ENCODE measurements around the gene FAIM2. TPM values are rescaled to one million over a fixed set of nuclear protein-coding genes. Genes with fewer than 3 reads are reported as not detected.

The FAIM2 gene
- polyA plus RNA-seq, 1 donor from 2014 or later = 5.3 TPM

DNA sequence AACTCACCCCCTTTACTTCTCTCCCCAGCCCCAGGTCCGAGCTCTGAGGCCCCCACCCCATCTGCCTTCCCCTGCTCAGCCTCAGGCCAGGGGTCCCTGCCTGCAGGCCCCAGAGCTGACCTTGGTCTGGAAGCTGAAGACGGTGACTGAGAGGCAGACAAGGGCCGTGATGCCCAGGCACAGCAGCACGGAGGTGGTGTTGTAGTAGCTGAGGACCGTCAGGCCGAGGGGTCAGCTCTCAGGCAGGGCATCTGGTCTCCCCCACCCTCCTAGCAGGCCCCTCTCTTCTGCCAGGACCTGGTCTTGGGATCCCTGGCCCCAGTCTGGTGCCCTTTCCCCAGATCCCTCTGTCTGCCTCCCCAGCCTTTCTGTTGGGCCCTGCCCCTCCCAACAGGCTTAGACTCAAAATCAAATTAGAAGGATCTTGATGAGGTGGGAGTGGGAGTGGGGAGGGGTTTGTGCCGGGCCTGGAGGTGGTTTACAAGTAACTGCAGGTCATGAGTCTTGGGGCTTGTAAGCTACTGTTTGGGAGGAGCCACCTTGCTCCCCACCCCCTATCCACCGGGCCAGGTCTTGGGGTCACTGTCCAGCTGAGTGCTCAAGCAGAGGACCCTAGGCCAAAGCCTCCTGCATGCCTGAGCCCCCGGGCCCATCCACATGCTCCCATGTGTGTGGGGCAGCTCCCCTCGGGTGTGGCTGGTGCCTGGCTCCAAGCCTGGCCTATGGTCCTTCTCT lies 14.2 kb downstream of the FAIM2 start:
- no peaks in the 10 kb centered on the region for H3K9me3 ChIP-seq (ENCODE audit: low read length)
- no peaks in the 10 kb centered on the region for H3K9me2 ChIP-seq (ENCODE audit: insufficient read depth, low read length)
- no peaks in the 10 kb centered on the region for H3K27me3 ChIP-seq (ENCODE audit: insufficient read depth, low read depth, low read length)
- H3K79me2 ChIP-seq (replicated peaks; ENCODE audit: insufficient read depth, low read length) = no peaks in the 10 kb centered on the region
- no peak overlapping the region for H3K9ac ChIP-seq (ENCODE audit: low read length)
- TF ChIP-seq TAF1 (IDR thresholded peaks at IDR 0.05; ENCODE audit: low read depth) (no peak), REST (IDR thresholded peaks at IDR 0.05; ENCODE audit: borderline replicate concordance) (no peak), EP300 (conservative IDR thresholded peaks at IDR 0.05; ENCODE audit: poor library complexity, severe bottlenecking) (no peak), POLR2AphosphoS5 (IDR thresholded peaks at IDR 0.05) (no peak), CTCF (IDR thresholded peaks at IDR 0.05; ENCODE audit: poor library complexity, severe bottlenecking) (no peak), RAD21 (conservative IDR thresholded peaks at IDR 0.05) (no peak), SMC3 (conservative IDR thresholded peaks at IDR 0.05; ENCODE audit: poor library complexity) (no peak), MXI1 (conservative IDR thresholded peaks at IDR 0.05; ENCODE audit: poor library complexity, severe bottlenecking) (no peak), EZH2 (IDR thresholded peaks at IDR 0.05; ENCODE audit: borderline replicate concordance, insufficient read depth, low read length, poor library complexity, severe bottlenecking) (no peak)
- H4K20me1 ChIP-seq (ENCODE audit: insufficient read depth) = no peaks in the 10 kb centered on the region
- no peak overlapping the region for H3K4me2 ChIP-seq (ENCODE audit: low read length)
- H3K27ac ChIP-seq (ENCODE audit: low read length) = no peak overlapping the region
- no peak overlapping the region for H2AFZ ChIP-seq (ENCODE audit: low read depth, low read length)
- H3K36me3 ChIP-seq (ENCODE audit: insufficient read depth, low read length) = no peaks in the 10 kb centered on the region
- H3K4me3 ChIP-seq (ENCODE audit: low read length) = no peak overlapping the region
- no peaks in the 10 kb centered on the region for H3F3A ChIP-seq (ENCODE audit: insufficient read depth, low read length, poor library complexity, severe bottlenecking)

- Histone ChIP-seq H2AFZ (ENCODE audit: low read depth, low read length) (no peak overlapping the region), H3K4me2 (ENCODE audit: low read length) (no peak overlapping the region), H3K4me3 (ENCODE audit: low read length) (no peak overlapping the region), H3K36me3 (ENCODE audit: insufficient read depth, low read length) (no peaks in the 10 kb centered on the region), H3K27ac (ENCODE audit: low read length) (no peak overlapping the region), H3K79me2 (replicated peaks; ENCODE audit: insufficient read depth, low read length) (no peaks in the 10 kb centered on the region), H3K9me2 (ENCODE audit: insufficient read depth, low read length) (no peaks in the 10 kb centered on the region), H3K27me3 (ENCODE audit: insufficient read depth, low read depth, low read length) (no peaks in the 10 kb centered on the region), H3F3A (ENCODE audit: insufficient read depth, low read length, poor library complexity, severe bottlenecking) (no peaks in the 10 kb centered on the region), H3K9me3 (ENCODE audit: low read length) (no peaks in the 10 kb centered on the region), H3K9ac (ENCODE audit: low read length) (no peak overlapping the region), H4K20me1 (ENCODE audit: insufficient read depth) (no peaks in the 10 kb centered on the region)
- TF ChIP-seq REST (IDR thresholded peaks at IDR 0.05; ENCODE audit: borderline replicate concordance) (no peak), SMC3 (conservative IDR thresholded peaks at IDR 0.05; ENCODE audit: poor library complexity) (no peak), TAF1 (IDR thresholded peaks at IDR 0.05; ENCODE audit: low read depth) (no peak)
Measured at GRCh38 chr12:49888461-49889151, 15.1 kb downstream of the FAIM2 start.

Data from neural cell (in vitro differentiated cells).